HCT116 (cell line): ENCODE measurements around the gene USH1G. TPM values are rescaled to one million over a fixed set of nuclear protein-coding genes. Genes with fewer than 3 reads are reported as not detected.

Experiments used
- ATAC-seq: fragments of 200-7000 bp; cut with Tn5 transposase; 2 replicates; pipeline ENCODE4 v1.9.1; 2020; ENCODE audit warnings: mild to moderate bottlenecking, moderate library complexity
- BruUV-seq: library from RNA; stranded (reverse); fragments of 400-500 nt; replicated peaks from 2 replicates; lab custom pipeline; 2021; lab: Mats Ljungman, UMichigan
- CTCF ChIA-PET: fragments of 300-600 bp; sonication (Branson Sonifier 250); formaldehyde crosslinking; loops from one replicate; lab custom pipeline; 2021; ENCODE audit warnings: antibody characterized with exemption; lab: Charles Lee
- POLR2A ChIA-PET: fragments of 300-600, 350-600 bp; sonication (Branson Sonifier 250); formaldehyde crosslinking; loops from one replicate; lab custom pipeline; 2021; ENCODE audit warnings: antibody characterized with exemption; lab: Charles Lee
- RAD21 ChIA-PET, 2 experiments: fragments of 300-600 bp; sonication (Branson Sonifier 250); formaldehyde crosslinking; loops; one replicate each; lab custom pipeline; 2023; ENCODE audit warnings: low total read pairs in 2 of 2; ENCODE audit not compliant: uncharacterized antibody in 2 of 2, unreplicated experiment in 2 of 2, low non-redundant PET in 1 of 2; lab: Charles Lee
- DNase-seq: peaks from one replicate; pipeline ENCODE4 v3.0.0-alpha.2; 2010; ENCODE audit warnings: low read depth, low spot score
- H2AFZ ChIP-seq: fragments of 200-600 bp; shearing (Covaris generic), sonication (generic); 2 replicates; pipeline ENCODE4 v1.6.1; 2017; ENCODE audit warnings: low read depth, mixed run types, mixed read lengths, antibody characterized with exemption, low read length; ENCODE audit not compliant: poor library complexity, severe bottlenecking
- H3K27ac ChIP-seq: 2 replicates; pipeline ENCODE4 v1.5.1; 2012; ENCODE audit warnings: low read depth, low read length
- H3K27me3 ChIP-seq: fragments of 200-600 bp; sonication (generic); 2 replicates; pipeline ENCODE4 v1.6.1; 2016; ENCODE audit warnings: mixed run types, low read length, mixed read lengths; ENCODE audit not compliant: insufficient read depth
- H3K36me3 ChIP-seq, 2 experiments: fragments of 200-500 bp in 1 of 2; fragments of 200-600 bp in 1 of 2; sonication (Bioruptor generic) in 1 of 2; sonication (generic) in 1 of 2; 2 replicates each; pipeline versions ENCODE4 v1.5.1 to v1.6.1; 2014 to 2016; ENCODE audit warnings: low read length in 2 of 2, inconsistent platforms in 1 of 2, mixed read lengths in 1 of 2, mixed run types in 1 of 2; ENCODE audit not compliant: insufficient read depth in 2 of 2, control insufficient read depth in 1 of 2
- H3K4me1 ChIP-seq, 2 experiments: fragments of 200-600 bp in 1 of 2; sonication (generic) in 1 of 2; 2 replicates each; pipeline versions ENCODE4 v1.5.1 to v1.6.1; 2012 to 2017; ENCODE audit warnings: low read length in 2 of 2, inconsistent platforms in 1 of 2, mild to moderate bottlenecking in 1 of 2, mixed read lengths in 1 of 2, mixed run types in 1 of 2, moderate library complexity in 1 of 2; ENCODE audit not compliant: insufficient read depth in 2 of 2, control insufficient read depth in 1 of 2
- H3K4me2 ChIP-seq: fragments of 200-600 bp; sonication (generic); 2 replicates; pipeline ENCODE4 v1.6.1; 2017; ENCODE audit warnings: mixed run types, low read length, mixed read lengths
- H3K4me3 ChIP-seq, 2 experiments: fragments of 200-600 bp in 1 of 2; sonication (generic) in 1 of 2; replicated peaks in 1 of 2; 2 replicates each; pipeline ENCODE4 v1.5.1; 2011 to 2016; ENCODE audit warnings: low read length in 2 of 2, control low read depth in 1 of 2, low read depth in 1 of 2, mild to moderate bottlenecking in 1 of 2, mixed read lengths in 1 of 2, mixed run types in 1 of 2
- H3K79me2 ChIP-seq: fragments of 200-600 bp; sonication (generic); 2 replicates; pipeline ENCODE4 v1.6.1; 2017; ENCODE audit warnings: mild to moderate bottlenecking, mixed run types, low read length, moderate library complexity, mixed read lengths; ENCODE audit not compliant: insufficient read depth
- H3K9ac ChIP-seq: fragments of 200-600 bp; sonication (generic); 2 replicates; pipeline ENCODE4 v1.6.1; 2016; ENCODE audit warnings: low read length, mixed read lengths
- H3K9me2 ChIP-seq: fragments of 200-600 bp; sonication (generic), shearing (Covaris generic); 2 replicates; pipeline ENCODE4 v1.6.1; 2017; ENCODE audit warnings: mixed run types, mild to moderate bottlenecking, moderate library complexity; ENCODE audit not compliant: insufficient read depth
- H3K9me3 ChIP-seq, 2 experiments: fragments of 200-500 bp in 1 of 2; fragments of 200-600 bp in 1 of 2; sonication (Bioruptor generic) in 1 of 2; sonication (generic) in 1 of 2; 2 replicates each; pipeline ENCODE4 v1.6.1; 2014 to 2017; ENCODE audit warnings: low read length in 2 of 2, mixed read lengths in 2 of 2, inconsistent platforms in 1 of 2, low read depth in 1 of 2, mild to moderate bottlenecking in 1 of 2, mixed run types in 1 of 2, moderate library complexity in 1 of 2; ENCODE audit not compliant: control insufficient read depth in 1 of 2, insufficient read depth in 1 of 2
- H4K20me1 ChIP-seq: fragments of 200-600 bp; sonication (generic), shearing (Covaris generic); 2 replicates; pipeline ENCODE4 v1.6.1; 2017; ENCODE audit warnings: mixed run types, mild to moderate bottlenecking, moderate library complexity; ENCODE audit not compliant: insufficient read depth
- CBX3 ChIP-seq: IDR thresholded peaks from 2 replicates; pipeline ENCODE4 v1.6.1; 2012; ENCODE audit warnings: low read depth
- CEBPB ChIP-seq: IDR thresholded peaks from 2 replicates; pipeline ENCODE4 v1.6.1; 2012; ENCODE audit warnings: low read depth
- CTCF ChIP-seq, 3 experiments: fragments of 200-600 bp in 1 of 3; sonication (generic) in 1 of 3; IDR thresholded peaks in 2 of 3; conservative IDR thresholded peaks in 1 of 3; 2 replicates each; pipeline ENCODE4 v1.5.1; 2012 to 2017; ENCODE audit warnings: low read depth in 2 of 3, low read length in 2 of 3, antibody characterized with exemption in 1 of 3, borderline replicate concordance in 1 of 3, control low read depth in 1 of 3, mild to moderate bottlenecking in 1 of 3, mixed read lengths in 1 of 3, mixed run types in 1 of 3, moderate library complexity in 1 of 3; ENCODE audit not compliant: insufficient read depth in 1 of 3
- ELF1 ChIP-seq: IDR thresholded peaks from 2 replicates; pipeline ENCODE4 v1.6.1; 2012; ENCODE audit warnings: low read depth, borderline replicate concordance
- EZH2phosphoT487 ChIP-seq: fragments of 200-600 bp; IDR thresholded peaks from 2 replicates; pipeline ENCODE4 v1.6.1; 2018; ENCODE audit warnings: antibody characterized with exemption, borderline replicate concordance
- MAX ChIP-seq: IDR thresholded peaks from 2 replicates; pipeline ENCODE4 v1.6.1; 2012
- POLR2A ChIP-seq: IDR thresholded peaks from 2 replicates; pipeline ENCODE4 v1.7.0; 2011; ENCODE audit warnings: borderline replicate concordance; ENCODE audit not compliant: insufficient read depth, insufficient read length; ENCODE audit errors: extremely low read depth
- POLR2AphosphoS5 ChIP-seq: IDR thresholded peaks from 2 replicates; pipeline ENCODE4 v1.6.1; 2011; ENCODE audit warnings: mild to moderate bottlenecking, low read depth, low read length, moderate library complexity
- SP1 ChIP-seq: IDR thresholded peaks from 2 replicates; pipeline ENCODE4 v1.6.1; 2012; ENCODE audit warnings: low read depth
- TCF7L2 ChIP-seq: IDR thresholded peaks from 2 replicates; pipeline ENCODE4 v1.7.0; 2011; ENCODE audit warnings: borderline replicate concordance, inconsistent platforms; ENCODE audit not compliant: insufficient read depth, insufficient read length; ENCODE audit errors: extremely low read depth
- YY1 ChIP-seq: IDR thresholded peaks from 2 replicates; pipeline ENCODE4 v1.6.1; 2011; ENCODE audit warnings: low read length, low read depth, moderate library complexity, mild to moderate bottlenecking; ENCODE audit not compliant: insufficient replicate concordance; ENCODE audit errors: extremely low read depth
- ZBTB33 ChIP-seq: IDR thresholded peaks from 2 replicates; pipeline ENCODE4 v1.6.1; 2011; ENCODE audit warnings: mild to moderate bottlenecking, low read length, moderate library complexity; ENCODE audit not compliant: insufficient replicate concordance; ENCODE audit errors: extremely low read depth
- intact Hi-C: fragments of 100-400 bp; cut with micrococcal nuclease; formaldehyde crosslinking; loops from 2 replicates; pipeline ENCODE4 v1.10.0; 2022
- total RNA-seq: library from RNA; stranded (reverse); gene quantifications from one replicate; pipeline ENCODE4 v1.2.1, GENCODE V29; 2021; ENCODE audit not compliant: unreplicated experiment

USH1G gene
- total RNA-seq, 1 experiment from 2014 or later, result 3.1 TPM

- H4K20me1 ChIP-seq, result no peaks in the 10 kb centered on the region
- RAD21 ChIA-PET, result no interaction called here
- TF ChIP-seq MAX, result no peak
- no peak for TF ChIP-seq POLR2AphosphoS5
- no peak for TF ChIP-seq CTCF (IDR thresholded peaks at IDR 0.05 in 2 of 3, conservative IDR thresholded peaks at IDR 0.05 in 1 of 3; ENCODE audit: borderline replicate concordance in 1 of 3, insufficient read depth in 1 of 3, low read depth in 2 of 3, low read length in 2 of 3)
- TF ChIP-seq YY1, result no peak
- TF ChIP-seq ZBTB33, result no peak
- no peak for TF ChIP-seq SP1
- TF ChIP-seq EZH2phosphoT487, result no peak
- TF ChIP-seq CBX3, result no peak
- no peak for TF ChIP-seq TCF7L2
- no peak for TF ChIP-seq CEBPB
- TF ChIP-seq ELF1, result no peak
- TF ChIP-seq POLR2A, result no peak
- intact Hi-C loops, result no loop called here
- BruUV-seq, result no TSS peak
- no peak overlapping the region for H2AFZ ChIP-seq
- H3K4me3 ChIP-seq, result no peak overlapping the region
- peaks cover 3 to 30% of the 10 kb centered on the region in 2 experiments for H3K4me1 ChIP-seq
- H3K27ac ChIP-seq, result peak overlapping the region; percentile 29; the same call in 1 of the 2 replicates
- no peaks in the 10 kb centered on the region for H3K9me2 ChIP-seq
- no peaks in the 10 kb centered on the region for H3K9me3 ChIP-seq
- DNase-seq, result no peak
- H3K79me2 ChIP-seq, result no peaks in the 10 kb centered on the region
- CTCF ChIA-PET, result no interaction called here
- no peak overlapping the region for H3K9ac ChIP-seq
- ATAC-seq, result no peak
- H3K36me3 ChIP-seq, result no peaks in the 10 kb centered on the region
- no peaks in the 10 kb centered on the region for H3K27me3 ChIP-seq
- POLR2A ChIA-PET, result interaction anchor here (2.0 kb wide), 1 partner anchor 34 kb away, joined by 15 read pairs; the partner anchor contains the start of gene FDXR
- no peak overlapping the region for H3K4me2 ChIP-seq
These were observed 16.0 kb downstream of the USH1G start for GRCh38 chr17:74907012-74907411.
